WTC11 (cell line): Measurements from ENCODE around the gene LTBP1. TPM values are rescaled to one million over a fixed set of nuclear protein-coding genes. Genes with fewer than 3 reads are reported as not detected.

Source experiments
- ATAC-seq: fragments of 200-7000 bp; cut with Tn5 transposase; 2 replicates; pipeline ENCODE4 v1.10.0; 2021; ENCODE audit warnings: mild to moderate bottlenecking, moderate library complexity
- CTCF ChIA-PET: fragments of 300-600 bp; sonication (Branson Sonifier 250); formaldehyde crosslinking; loops from one replicate; lab custom pipeline; 2021; ENCODE audit warnings: antibody characterized with exemption; lab: Charles Lee
- POLR2A ChIA-PET: fragments of 350-600 bp; sonication (Branson Sonifier 250); formaldehyde crosslinking; loops from one replicate; lab custom pipeline; 2021; ENCODE audit warnings: antibody characterized with exemption; lab: Charles Lee
- DNase-seq: peaks from one replicate; pipeline ENCODE4 v3.0.0; 2021; ENCODE audit warnings: low spot score
- H3K27ac Mint-ChIP-seq: 2 replicates; pipeline ENCODE4 v1.8.0; 2021; ENCODE audit warnings: mixed read lengths
- H3K27me3 Mint-ChIP-seq: 2 replicates; pipeline ENCODE4 v1.8.0; 2021; ENCODE audit warnings: low read depth, mild to moderate bottlenecking, moderate library complexity, mixed read lengths
- H3K36me3 Mint-ChIP-seq: 2 replicates; pipeline ENCODE4 v1.8.0; 2021; ENCODE audit warnings: mixed read lengths
- H3K4me1 Mint-ChIP-seq: 2 replicates; pipeline ENCODE4 v1.8.0; 2022; ENCODE audit warnings: mixed read lengths
- H3K4me3 Mint-ChIP-seq: 2 replicates; pipeline ENCODE4 v1.8.0; 2021; ENCODE audit warnings: mild to moderate bottlenecking, moderate library complexity, mixed read lengths
- H3K9me3 Mint-ChIP-seq: 2 replicates; pipeline ENCODE4 v1.8.0; 2021; ENCODE audit warnings: mixed read lengths
- CDX4 ChIP-seq: fragments of 250-450 bp; sonication (Bioruptor Pico); IDR thresholded peaks from 2 replicates; pipeline ENCODE4 v1.9.0; 2021; ENCODE audit warnings: moderate library complexity, mild to moderate bottlenecking, inconsistent platforms, borderline replicate concordance
- CREM ChIP-seq: sonication (generic); formaldehyde crosslinking; IDR thresholded peaks from 2 replicates; pipeline ENCODE4 v1.8.1; 2022; ENCODE audit warnings: mild to moderate bottlenecking, missing genetic modification reagents, moderate library complexity
- E2F1 ChIP-seq: sonication (generic); formaldehyde crosslinking; IDR thresholded peaks from 2 replicates; pipeline ENCODE4 v1.8.0; 2022; ENCODE audit warnings: mild to moderate bottlenecking, missing genetic modification reagents
- ESRRA ChIP-seq: sonication (generic); formaldehyde crosslinking; IDR thresholded peaks from 2 replicates; pipeline ENCODE4 v1.8.1; 2022; ENCODE audit warnings: mild to moderate bottlenecking, missing genetic modification reagents, borderline replicate concordance
- ETV6 ChIP-seq: sonication (generic); formaldehyde crosslinking; IDR thresholded peaks from 2 replicates; pipeline ENCODE4 v1.8.1; 2022; ENCODE audit warnings: mild to moderate bottlenecking, missing genetic modification reagents
- FOXP1 ChIP-seq: sonication (generic); formaldehyde crosslinking; IDR thresholded peaks from 2 replicates; pipeline ENCODE4 v1.8.0; 2022; ENCODE audit warnings: missing genetic modification reagents, mild to moderate bottlenecking, moderate library complexity, borderline replicate concordance
- GTF2I ChIP-seq: fragments of 250-450 bp; sonication (Bioruptor Pico); conservative IDR thresholded peaks from 2 replicates; pipeline ENCODE4 v1.4.0; 2021; ENCODE audit warnings: mild to moderate bottlenecking
- IRF1 ChIP-seq: sonication (generic); formaldehyde crosslinking; IDR thresholded peaks from 2 replicates; pipeline ENCODE4 v1.8.0; 2023; ENCODE audit warnings: missing genetic modification reagents
- JAZF1 ChIP-seq: fragments of 250-450 bp; sonication (Bioruptor Pico); IDR thresholded peaks from 2 replicates; pipeline ENCODE4 v1.9.0; 2021; ENCODE audit warnings: moderate library complexity, mild to moderate bottlenecking, inconsistent platforms
- KAT7 ChIP-seq: sonication (generic); formaldehyde crosslinking; IDR thresholded peaks from 2 replicates; pipeline ENCODE4 v1.8.1; 2023; ENCODE audit warnings: missing genetic modification reagents, mild to moderate bottlenecking, borderline replicate concordance
- MLX ChIP-seq: sonication (generic); formaldehyde crosslinking; IDR thresholded peaks from 2 replicates; pipeline ENCODE4 v1.8.1; 2023; ENCODE audit warnings: mild to moderate bottlenecking, missing genetic modification reagents, moderate library complexity
- NFYB ChIP-seq: sonication (generic); formaldehyde crosslinking; conservative IDR thresholded peaks from 2 replicates; pipeline ENCODE4 v1.8.0; 2022; ENCODE audit warnings: low read depth, missing genetic modification reagents
- OVOL2 ChIP-seq: fragments of 250-450 bp; sonication (Bioruptor Pico); IDR thresholded peaks from 2 replicates; pipeline ENCODE4 v1.9.0; 2021; ENCODE audit warnings: mild to moderate bottlenecking, borderline replicate concordance
- PRDM15 ChIP-seq: sonication (generic); formaldehyde crosslinking; IDR thresholded peaks from 2 replicates; pipeline ENCODE4 v1.8.0; 2022; ENCODE audit warnings: missing genetic modification reagents
- RELA ChIP-seq: sonication (generic); formaldehyde crosslinking; IDR thresholded peaks from 2 replicates; pipeline ENCODE4 v1.8.1; 2022; ENCODE audit warnings: missing genetic modification reagents, mild to moderate bottlenecking, borderline replicate concordance
- SOX15 ChIP-seq: fragments of 250-450 bp; sonication (Bioruptor Pico); IDR thresholded peaks from 2 replicates; pipeline ENCODE4 v1.9.0; 2021; ENCODE audit warnings: mild to moderate bottlenecking
- ZBTB43 ChIP-seq: sonication (generic); formaldehyde crosslinking; IDR thresholded peaks from 2 replicates; pipeline ENCODE4 v1.8.1; 2023; ENCODE audit warnings: mild to moderate bottlenecking, missing genetic modification reagents
- ZNF317 ChIP-seq: sonication (generic); formaldehyde crosslinking; IDR thresholded peaks from 2 replicates; pipeline ENCODE4 v1.8.1; 2023; ENCODE audit warnings: low read depth, mild to moderate bottlenecking, moderate library complexity, missing genetic modification reagents, borderline replicate concordance
- ZNF416 ChIP-seq: fragments of 250-450 bp; sonication (Bioruptor Pico); IDR thresholded peaks from 2 replicates; pipeline ENCODE4 v1.9.0; 2021; ENCODE audit warnings: mild to moderate bottlenecking, inconsistent platforms
- total RNA-seq: library from RNA; stranded (reverse); gene quantifications from 3 replicates; pipeline ENCODE4 v1.2.3, GENCODE V29; 2021

LTBP1 gene
- total RNA-seq, 1 experiment from 2014 or later, result 33.6 TPM

GRCh38 chr2:33272001-33272400, 325.2 kb downstream of the LTBP1 start:
- Mint-ChIP-seq H3K27me3 (no peaks in the 10 kb centered on the region), H3K36me3 (peaks cover 3% of the 10 kb centered on the region; the same call in 1 of the 2 replicates), H3K27ac (no peak overlapping the region), H3K4me3 (no peak overlapping the region), H3K4me1 (no peaks in the 10 kb centered on the region), H3K9me3 (0 out of 2 replicates have a peak, but pooled peaks cover 2% of the 10 kb centered on the region)
- TF ChIP-seq PRDM15 (CRISPR knock-in tag) (no peak), OVOL2 (CRISPR knock-in tag) (no peak), JAZF1 (CRISPR knock-in tag) (no peak), ZBTB43 (CRISPR knock-in tag) (no peak), CDX4 (no peak), NFYB (CRISPR knock-in tag) (no peak), ZNF317 (CRISPR knock-in tag) (no peak), ZNF416 (CRISPR knock-in tag) (no peak), SOX15 (CRISPR knock-in tag) (no peak), IRF1 (CRISPR knock-in tag) (no peak), E2F1 (CRISPR knock-in tag) (no peak), RELA (CRISPR knock-in tag) (no peak), GTF2I (CRISPR knock-in tag) (no peak), ESRRA (CRISPR knock-in tag) (no peak), CREM (no peak), ETV6 (CRISPR knock-in tag) (no peak), MLX (CRISPR knock-in tag) (no peak), FOXP1 (CRISPR knock-in tag) (no peak), KAT7 (CRISPR knock-in tag) (no peak)
- DNase-seq, result no peak
- no peak for ATAC-seq
- CTCF ChIA-PET, result no interaction called here
- POLR2A ChIA-PET, result no interaction called here
